Lower leg skin (tissue), 4 donors: Measurements from ENCODE around the gene OTULIN. TPM values are rescaled to one million over a fixed set of nuclear protein-coding genes. Genes with fewer than 3 reads are reported as not detected.

Experiments
- DNase-seq, 2 donors: peaks; one replicate each; pipeline ENCODE4 v3.0.0-alpha.2; 2019; ENCODE audit warnings: low spot score in 2 of 2
- H3K4me3 ChIP-seq: fragments of 200-600 bp; sonication (generic); 2 replicates; pipeline ENCODE4 v1.5.1; 2017; ENCODE audit warnings: mild to moderate bottlenecking, low read depth; ENCODE audit not compliant: poor library complexity, severe bottlenecking
- CTCF ChIP-seq, 3 donors: fragments of 450-650 bp; IDR thresholded peaks; one replicate each; pipeline ENCODE4 v1.5.1; 2016; ENCODE audit warnings: antibody characterized with exemption in 3 of 3, mild to moderate bottlenecking in 3 of 3, moderate library complexity in 2 of 3
- POLR2A ChIP-seq, 2 donors: fragments of 450-650 bp; IDR thresholded peaks; one replicate each; pipeline ENCODE4 v1.6.1; 2016 to 2017; ENCODE audit warnings: antibody characterized with exemption in 2 of 2, mild to moderate bottlenecking in 1 of 2, moderate library complexity in 1 of 2
- WGBS, 2 donors: methylation state at CpG; one replicate each; pipeline ENCODE4 v1.1.5; 2018; 5-methylcytosine and 5-hydroxymethylcytosine counted together
- intact Hi-C: fragments of 100-400 bp; cut with DNase I; formaldehyde crosslinking; loops from one replicate; pipeline ENCODE4 v1.15.0; 2023; ENCODE audit warnings: low total_unique reads
- total RNA-seq, 4 donors: library from RNA; depleted of rRNA; stranded (reverse); fragments of >200 nt; gene quantifications; one replicate each; pipeline ENCODE4 v1.1.0, GENCODE V29; 2016

Gene OTULIN
- total RNA-seq, 4 donors from 2014 or later = 52.4 to 131 (median 82.1) TPM

GRCh38 chr5:14669975-14670374 is 5.5 kb downstream of the OTULIN start:
- 58 to 65% methylated on average over 1 of the region's 1 CpG for WGBS, 2 donors
- DNase-seq = no peak
- intact Hi-C loops = no loop called here
- H3K4me3 ChIP-seq = no peak overlapping the region
- TF ChIP-seq CTCF (IDR thresholded peaks at IDR 0.05) (no peak), POLR2A (IDR thresholded peaks at IDR 0.05) (no peak)

GRCh38 chr5:14671414-14671813 is 6.9 kb downstream of the OTULIN start:
- H3K4me3 ChIP-seq = no peak overlapping the region
- 37 to 38% methylated on average over 2 of the region's 2 CpGs for WGBS, 2 donors
- no peak for TF ChIP-seq POLR2A (IDR thresholded peaks at IDR 0.05)
- no peak for TF ChIP-seq CTCF (IDR thresholded peaks at IDR 0.05)
- no peak for DNase-seq
- intact Hi-C loops = no loop called here

- intact Hi-C loops = no loop called here
- TF ChIP-seq POLR2A (IDR thresholded peaks at IDR 0.05) = no peak
- TF ChIP-seq CTCF (IDR thresholded peaks at IDR 0.05) = no peak
- DNase-seq = no peak
- 62 to 71% methylated on average over 4 of the region's 4 CpGs for WGBS, 2 donors
- no peak overlapping the region for H3K4me3 ChIP-seq
Measured at GRCh38 chr5:14672082-14672481, 7.6 kb downstream of the OTULIN start.

DNA sequence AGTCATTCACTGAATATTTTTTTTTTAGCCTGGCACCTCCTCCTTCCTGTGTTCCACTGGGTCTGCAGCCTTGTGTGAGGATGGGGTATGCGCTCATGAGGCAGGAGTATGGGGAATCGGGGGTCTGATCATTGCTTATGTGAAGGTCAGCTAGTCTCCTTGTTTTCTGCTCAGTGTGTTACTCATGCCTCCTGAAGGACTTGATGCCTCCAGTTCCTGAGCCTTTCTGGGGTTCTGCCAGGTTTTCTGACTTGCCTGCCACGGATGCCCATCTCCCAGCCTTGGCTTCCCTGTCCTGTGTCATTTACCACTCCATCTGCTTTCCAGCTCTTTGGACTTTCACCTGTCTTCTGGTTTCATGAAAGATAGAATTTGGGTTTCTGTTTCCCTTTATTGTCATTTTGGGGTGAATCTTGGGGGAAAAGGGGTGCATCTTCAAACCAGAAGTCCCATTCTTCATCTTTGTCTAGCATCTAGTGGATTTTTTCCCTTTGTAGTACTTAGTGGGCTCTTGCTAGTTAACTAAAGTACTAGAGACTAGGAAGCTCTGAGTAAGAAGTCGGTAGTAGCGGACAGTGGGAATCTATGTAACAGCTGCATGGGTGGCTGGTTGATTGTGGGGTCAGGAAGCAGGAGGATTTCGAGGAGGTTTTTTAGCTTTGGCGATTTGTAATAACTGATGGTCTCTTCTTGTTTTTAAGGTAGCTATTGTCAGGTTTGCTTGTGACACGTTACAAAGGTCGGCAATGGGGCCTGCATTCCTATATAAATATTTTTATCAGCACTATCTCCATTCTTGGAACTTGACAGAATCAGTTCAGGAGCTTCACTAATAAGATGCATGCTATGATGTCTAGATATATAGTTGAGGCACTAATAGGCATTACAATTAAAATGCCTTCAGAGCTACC is 8.2 kb downstream of the OTULIN start:
- H3K4me3 ChIP-seq = no peak overlapping the region
- intact Hi-C loops = no loop called here
- 83% methylated on average over 9 of the region's 9 CpGs for WGBS, 2 donors
- TF ChIP-seq CTCF (IDR thresholded peaks at IDR 0.05) (no peak), POLR2A (IDR thresholded peaks at IDR 0.05) (no peak)
- no peak for DNase-seq

GRCh38 chr5:14673443-14673842 is 8.9 kb downstream of the OTULIN start:
- DNase-seq = no peak
- intact Hi-C loops = no loop called here
- no peak for TF ChIP-seq POLR2A (IDR thresholded peaks at IDR 0.05)
- TF ChIP-seq CTCF (IDR thresholded peaks at IDR 0.05) = no peak
- 75 to 89% methylated on average over 3 of the region's 3 CpGs for WGBS, 2 donors
- no peak overlapping the region for H3K4me3 ChIP-seq
